Measurements from ENCODE around the gene RUVBL2.

The RUVBL2 gene

GRCh38 chr19:48993175-48994034 is at the start of gene RUVBL2, which contains the start of gene GYS1:
Gene RUVBL2 (plus strand): TSS chr19:48993887. CDS start chr19:48993912, 25 bp downstream.
Gene GYS1 (minus strand): TSS chr19:48993309. CDS start chr19:48993112, 197 bp downstream.
- Mint-ChIP-seq H3K4me3 (peak within 1 kb of the TSS; percentile 94), H3K9me3 (no peaks in the 10 kb centered on the region), H3K27me3 (no peaks in the 10 kb centered on the region), H3K4me1 (peaks cover 49% of the 10 kb centered on the region), H3K27ac (peak within 1 kb of the TSS; percentile 97), H3K36me3 (peaks cover 12% of the 10 kb centered on the region)
- DNase-seq, result peak; percentile 99
- CTCF ChIA-PET, result interaction anchor here (0.5 to 2.0 kb wide), 24 partner anchors 9 to 206 kb away, joined by 3 to 14 read pairs (median 4); partner anchors contain the start of gene LIN7B

GRCh38 chr19:48945415-48945814 is 48.3 kb upstream of the RUVBL2 start:
- H3K9me3 Mint-ChIP-seq, result peaks cover 16% of the 10 kb centered on the region
- peaks cover 4% of the 10 kb centered on the region for H3K27me3 Mint-ChIP-seq
- peaks cover 10% of the 10 kb centered on the region for H3K36me3 Mint-ChIP-seq
- no peak for DNase-seq
- H3K4me3 Mint-ChIP-seq, result no peak overlapping the region
- no peak overlapping the region for H3K27ac Mint-ChIP-seq
- H3K4me1 Mint-ChIP-seq, result no peaks in the 10 kb centered on the region
- CTCF ChIA-PET, result interaction anchor here (1.1 kb wide), 1 partner anchor 8 kb away, joined by 3 read pairs; no protein-coding TSS in a partner anchor

GRCh38 chr19:48945817-48946216 is 47.9 kb upstream of the RUVBL2 start:
- Mint-ChIP-seq H3K36me3 (peaks cover 10% of the 10 kb centered on the region), H3K27ac (no peak overlapping the region), H3K9me3 (peaks cover 16% of the 10 kb centered on the region), H3K4me1 (no peaks in the 10 kb centered on the region), H3K27me3 (peaks cover 4% of the 10 kb centered on the region), H3K4me3 (no peak overlapping the region)
- CTCF ChIA-PET, result no interaction called here
- no peak for DNase-seq

- Mint-ChIP-seq H3K36me3 (peaks cover 4% of the 10 kb centered on the region), H3K27ac (no peak overlapping the region), H3K9me3 (peaks cover 11% of the 10 kb centered on the region), H3K4me1 (no peaks in the 10 kb centered on the region), H3K27me3 (peaks cover 4% of the 10 kb centered on the region), H3K4me3 (no peak overlapping the region)
- CTCF ChIA-PET, result no interaction called here
- DNase-seq, result no peak
Observed at GRCh38 chr19:48946463-48947257, 47.0 kb upstream of the RUVBL2 start.

GRCh38 chr19:48947258-48947542 is 46.5 kb upstream of the RUVBL2 start:
- Mint-ChIP-seq H3K4me3 (no peak overlapping the region), H3K36me3 (peaks cover 4% of the 10 kb centered on the region), H3K4me1 (no peaks in the 10 kb centered on the region), H3K27ac (no peak overlapping the region), H3K9me3 (peaks cover 11% of the 10 kb centered on the region), H3K27me3 (peaks cover 10% of the 10 kb centered on the region)
- CTCF ChIA-PET, result no interaction called here
- no peak for DNase-seq

GRCh38 chr19:48950159-48950558 is 43.5 kb upstream of the RUVBL2 start:
- no peak for DNase-seq
- Mint-ChIP-seq H3K4me3 (no peak overlapping the region), H3K27me3 (peaks cover 13% of the 10 kb centered on the region), H3K4me1 (peaks cover 9% of the 10 kb centered on the region), H3K9me3 (peaks cover 11% of the 10 kb centered on the region), H3K36me3 (peaks cover 7% of the 10 kb centered on the region), H3K27ac (no peak overlapping the region)
- CTCF ChIA-PET, result no interaction called here

GRCh38 chr19:48950830-48951519 is 42.7 kb upstream of the RUVBL2 start:
- CTCF ChIA-PET, result interaction anchor here (1.9 kb wide), 1 partner anchor 19 kb away, joined by 5 read pairs; no protein-coding TSS in a partner anchor
- Mint-ChIP-seq H3K36me3 (peaks cover 14% of the 10 kb centered on the region), H3K9me3 (peaks cover 11% of the 10 kb centered on the region), H3K27ac (no peak overlapping the region), H3K4me3 (no peak overlapping the region), H3K27me3 (peaks cover 13% of the 10 kb centered on the region), H3K4me1 (peaks cover 17% of the 10 kb centered on the region)
- no peak for DNase-seq

- CTCF ChIA-PET, result interaction anchor here (0.6 to 1.1 kb wide), 3 partner anchors 8 to 313 kb away, joined by 3 read pairs; no protein-coding TSS in a partner anchor
- Mint-ChIP-seq H3K27ac (no peak overlapping the region), H3K9me3 (peaks cover 6% of the 10 kb centered on the region), H3K36me3 (peaks cover 28% of the 10 kb centered on the region), H3K27me3 (peaks cover 13% of the 10 kb centered on the region), H3K4me1 (peaks cover 35% of the 10 kb centered on the region), H3K4me3 (no peak overlapping the region)
- no peak for DNase-seq
Observed at GRCh38 chr19:48953141-48953540, 40.5 kb upstream of the RUVBL2 start.

- no peaks in the 10 kb centered on the region for H3K9me3 Mint-ChIP-seq
- peaks cover 32% of the 10 kb centered on the region for H3K36me3 Mint-ChIP-seq
- H3K27me3 Mint-ChIP-seq, result peaks cover 8% of the 10 kb centered on the region
- H3K4me3 Mint-ChIP-seq, result peak overlapping the region; percentile 79
- CTCF ChIA-PET, result interaction anchor here (0.9 to 1.3 kb wide), 4 partner anchors 10 to 54 kb away, joined by 3 to 5 read pairs (median 4); no protein-coding TSS in a partner anchor
- no peak for DNase-seq
- H3K27ac Mint-ChIP-seq, result peak overlapping the region; percentile 90
- peaks cover 43% of the 10 kb centered on the region for H3K4me1 Mint-ChIP-seq
Observed at GRCh38 chr19:48953990-48954594, 39.6 kb upstream of the RUVBL2 start.

GRCh38 chr19:48954595-48955307 is 38.9 kb upstream of the RUVBL2 start, which contains the start of gene BAX:
Gene BAX (plus strand): TSS chr19:48954875. CDS start chr19:48954929, 54 bp downstream.
- Mint-ChIP-seq H3K36me3 (peaks cover 35% of the 10 kb centered on the region), H3K4me3 (peak within 1 kb of the TSS; percentile 79), H3K4me1 (peaks cover 48% of the 10 kb centered on the region), H3K27me3 (peaks cover 8% of the 10 kb centered on the region), H3K9me3 (no peaks in the 10 kb centered on the region), H3K27ac (peak within 1 kb of the TSS; percentile 91)
- CTCF ChIA-PET, result interaction anchor here (0.9 to 1.3 kb wide), 3 partner anchors 11 to 55 kb away, joined by 3 to 5 read pairs (median 4); no protein-coding TSS in a partner anchor
- DNase-seq, result peak; percentile 96

- CTCF ChIA-PET, result no interaction called here
- Mint-ChIP-seq H3K27me3 (peaks cover 8% of the 10 kb centered on the region), H3K9me3 (no peaks in the 10 kb centered on the region), H3K4me3 (peak overlapping the region; percentile 79), H3K36me3 (peaks cover 35% of the 10 kb centered on the region), H3K4me1 (peaks cover 51% of the 10 kb centered on the region), H3K27ac (peak overlapping the region; percentile 91)
- DNase-seq, result no peak
Observed at GRCh38 chr19:48955308-48955958, 38.3 kb upstream of the RUVBL2 start.

GRCh38 chr19:48958006-48958405 is 35.7 kb upstream of the RUVBL2 start:
- CTCF ChIA-PET, result no interaction called here
- no peaks in the 10 kb centered on the region for H3K9me3 Mint-ChIP-seq
- H3K27ac Mint-ChIP-seq, result peak overlapping the region; percentile 46

More at GRCh38 chr19:48958006-48958405, 35.7 kb upstream of the RUVBL2 start:
- no peaks in the 10 kb centered on the region for H3K27me3 Mint-ChIP-seq
- H3K4me1 Mint-ChIP-seq, result peaks cover 76% of the 10 kb centered on the region
- DNase-seq, result no peak
- H3K36me3 Mint-ChIP-seq, result peaks cover 51% of the 10 kb centered on the region
- no peak overlapping the region for H3K4me3 Mint-ChIP-seq

All from activated naive CD4-positive, alpha-beta T cell treated with anti-CD3 and anti-CD28 coated beads, Interleukin-2, amount 10 ng/mL, durations not matched to agents 7 days and 5 days (primary cell).